ENCODE results near the gene DAPK2.

GRCh38 chr15:64034519-64034918, 11.8 kb downstream of the DAPK2 start:
- TF ChIP-seq EZH2 (IDR thresholded peaks at IDR 0.05; ENCODE audit: insufficient read depth, low read length) = no peak
- TF ChIP-seq, protein P1, sequence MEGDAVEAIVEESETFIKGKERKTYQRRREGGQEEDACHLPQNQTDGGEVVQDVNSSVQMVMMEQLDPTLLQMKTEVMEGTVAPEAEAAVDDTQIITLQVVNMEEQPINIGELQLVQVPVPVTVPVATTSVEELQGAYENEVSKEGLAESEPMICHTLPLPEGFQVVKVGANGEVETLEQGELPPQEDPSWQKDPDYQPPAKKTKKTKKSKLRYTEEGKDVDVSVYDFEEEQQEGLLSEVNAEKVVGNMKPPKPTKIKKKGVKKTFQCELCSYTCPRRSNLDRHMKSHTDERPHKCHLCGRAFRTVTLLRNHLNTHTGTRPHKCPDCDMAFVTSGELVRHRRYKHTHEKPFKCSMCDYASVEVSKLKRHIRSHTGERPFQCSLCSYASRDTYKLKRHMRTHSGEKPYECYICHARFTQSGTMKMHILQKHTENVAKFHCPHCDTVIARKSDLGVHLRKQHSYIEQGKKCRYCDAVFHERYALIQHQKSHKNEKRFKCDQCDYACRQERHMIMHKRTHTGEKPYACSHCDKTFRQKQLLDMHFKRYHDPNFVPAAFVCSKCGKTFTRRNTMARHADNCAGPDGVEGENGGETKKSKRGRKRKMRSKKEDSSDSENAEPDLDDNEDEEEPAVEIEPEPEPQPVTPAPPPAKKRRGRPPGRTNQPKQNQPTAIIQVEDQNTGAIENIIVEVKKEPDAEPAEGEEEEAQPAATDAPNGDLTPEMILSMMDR (IDR thresholded peaks at IDR 0.05; ENCODE audit: insufficient read depth, low read depth, low read length) = no peak
